Motor neuron (in vitro differentiated cells): Measurements from ENCODE around the gene PFKFB4. TPM values are rescaled to one million over a fixed set of nuclear protein-coding genes. Genes with fewer than 3 reads are reported as not detected.

ENCODE experiments used
- ATAC-seq, 8 experiments: fragments of 200-7000 bp; cut with Tn5 transposase; replicated peaks in 6 of 8; 2 replicates each; pipeline ENCODE4 v1.8.0; 2021; ENCODE audit warnings: mild to moderate bottlenecking in 8 of 8, moderate library complexity in 8 of 8
- H3K27ac ChIP-seq, 2 donors: fragments of 250-450 bp; sonication (Bioruptor Pico); 2 replicates each; pipeline ENCODE4 v1.9.0; 2021; ENCODE audit warnings: antibody characterized with exemption in 2 of 2, mild to moderate bottlenecking in 2 of 2, moderate library complexity in 1 of 2
- H3K4me1 ChIP-seq, 2 donors: fragments of 250-450 bp; sonication (Bioruptor Pico); replicated peaks in 1 of 2; 2 replicates each; pipeline ENCODE4 v1.6.1; 2021; ENCODE audit warnings: antibody characterized with exemption in 2 of 2, mild to moderate bottlenecking in 2 of 2, moderate library complexity in 1 of 2
- H3K4me3 ChIP-seq, 5 donors: fragments of 250-450 bp; sonication (Bioruptor Pico); 2 replicates each; pipeline ENCODE4 v1.9.0; 2021; ENCODE audit warnings: antibody characterized with exemption in 5 of 5, mild to moderate bottlenecking in 5 of 5, moderate library complexity in 4 of 5
- WGBS, 10 experiments: fragments of 450-650 bp; shearing (Covaris generic); methylation state at CpG; one replicate each; pipeline ENCODE4 v1.0.0; 2022; 5-methylcytosine and 5-hydroxymethylcytosine counted together
- in situ Hi-C, 9 experiments: fragments of 400-800 bp; cut with MboI; loops; one replicate each; pipeline ENCODE4 v1.15.0; 2021; ENCODE audit warnings: low sequenced_read_pairs in 9 of 9, low pct_unique_long_range_greater_than_20kb in 2 of 9; ENCODE audit not compliant: unreplicated experiment in 9 of 9
- total RNA-seq, 8 experiments: library from RNA; unstranded; fragments of 300-600 nt; gene quantifications; 2 replicates each; pipeline versions ENCODE4 v1.2.3 to v1.2.4, GENCODE V29; 2022

PFKFB4 gene
- total RNA-seq, 8 experiments from 2014 or later, result 3.1 to 36.0 (median 10.4) TPM

DNA sequence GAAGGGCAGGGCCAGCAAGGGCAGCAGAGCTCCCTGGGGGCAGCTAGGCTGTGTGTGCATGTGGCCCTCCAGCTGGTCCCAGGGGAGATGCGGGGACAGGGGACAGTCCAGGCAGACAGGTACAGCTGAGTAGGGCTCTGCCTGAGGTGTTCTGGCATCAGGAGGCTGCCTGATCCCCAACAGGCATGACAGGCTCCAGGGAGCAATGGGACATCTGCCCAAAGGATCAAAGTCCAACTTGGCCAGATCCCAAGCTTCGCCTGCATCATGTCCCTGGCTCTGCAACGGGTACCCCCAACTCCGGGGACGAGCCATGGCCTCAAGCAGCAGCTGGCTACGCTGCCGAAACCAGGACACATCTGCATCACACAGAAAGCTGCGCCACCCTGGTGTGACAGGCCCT lies 88.3 kb downstream of the PFKFB4 start:
- Histone ChIP-seq H3K27ac (no peak overlapping the region), H3K4me3 (no peak overlapping the region)
- in situ Hi-C loops, result loop anchor here in 1 of 9 experiments (10.0 kb wide), 1 partner anchor 76 kb away; no protein-coding TSS in a partner anchor

More for the DNA sequence above, 88.3 kb downstream of the PFKFB4 start:
- 20 to 100% methylated on average over 1 to 2 of the region's 8 CpGs; no CpG with 5 or more reads in 8 of the 10 experiments for WGBS, 10 experiments
- peaks cover 39 to 51% of the 10 kb centered on the region in 2 donors for H3K4me1 ChIP-seq
- ATAC-seq, result no peak

Other genes with a start within 250 kb of the PFKFB4 start
- gene SPINK8, start 223.1 kb downstream of the PFKFB4 start, total RNA-seq, result not detected
- under 1 TPM in 7 of 8 experiments, not detected in 1; 0.15 to 0.96 (median 0.38) TPM for gene FBXW12, start 184.6 kb downstream of the PFKFB4 start, total RNA-seq
- gene PLXNB1, start 126.7 kb downstream of the PFKFB4 start, total RNA-seq, result 10 to 100 TPM; 20.1 to 54.4 (median 34.7) TPM
- 10 to 100 TPM; 14.9 to 90.4 (median 20.4) TPM for gene CCDC51, start 116.7 kb downstream of the PFKFB4 start, total RNA-seq
- 100 to 1,000 TPM; 375 to 754 (median 499) TPM for gene TMA7, start 116.5 kb downstream of the PFKFB4 start, total RNA-seq
- 10 to 100 TPM in 2 of 8 experiments, 1 to 10 TPM in 6; 3.9 to 11.7 (median 5.7) TPM for gene ATRIP, start 110.1 kb downstream of the PFKFB4 start, total RNA-seq
- gene SHISA5, start 52.6 kb downstream of the PFKFB4 start, total RNA-seq, result 100 to 1,000 TPM in 2 of 8 experiments, 10 to 100 TPM in 6; 70.4 to 252 (median 93.4) TPM
- gene UCN2, start 7.0 kb upstream of the PFKFB4 start, total RNA-seq, result under 1 TPM; 0.11 to 0.66 (median 0.41) TPM
- gene COL7A1, start 38.5 kb upstream of the PFKFB4 start, total RNA-seq, result 10 to 100 TPM in 5 of 8 experiments, 1 to 10 TPM in 3; 7.0 to 27.9 (median 13.0) TPM
- gene UQCRC1, start 52.8 kb upstream of the PFKFB4 start, total RNA-seq, result 100 to 1,000 TPM; 184 to 306 (median 226) TPM
- not detected for gene TMEM89, start 65.0 kb upstream of the PFKFB4 start, total RNA-seq
- 10 to 100 TPM in 4 of 8 experiments, 1 to 10 TPM in 4; 7.1 to 27.0 (median 10.1) TPM for gene SLC26A6, start 78.7 kb upstream of the PFKFB4 start, total RNA-seq
- gene CELSR3, start 106.1 kb upstream of the PFKFB4 start, total RNA-seq, result 10 to 100 TPM in 5 of 8 experiments, 1 to 10 TPM in 2, under 1 TPM in 1; 0.97 to 53.4 (median 23.0) TPM
- gene NCKIPSD, start 129.1 kb upstream of the PFKFB4 start, total RNA-seq, result 10 to 100 TPM in 7 of 8 experiments, 1 to 10 TPM in 1; 9.8 to 22.4 (median 13.6) TPM
- 100 to 1,000 TPM in 7 of 8 experiments, 10 to 100 TPM in 1; 81.9 to 215 (median 154) TPM for gene IP6K2, start 160.4 kb upstream of the PFKFB4 start, total RNA-seq